Right ventricle myocardium superior (tissue), 1 donor: ENCODE results near the gene AAR2. TPM values are rescaled to one million over a fixed set of nuclear protein-coding genes. Genes with fewer than 3 reads are reported as not detected.

Experiments used
- ATAC-seq: fragments of 200-7000 bp; cut with Tn5 transposase; one replicate; pipeline ENCODE4 v1.9.1; 2020; ENCODE audit warnings: mild to moderate bottlenecking; ENCODE audit not compliant: poor library complexity
- DNase-seq: peaks from one replicate; pipeline ENCODE4 v3.0.0-alpha.2; 2020
- intact Hi-C: fragments of 100-400 bp; cut with DNase I; formaldehyde crosslinking; loops from one replicate; pipeline ENCODE4 v1.11.2; 2022
- total RNA-seq: library from RNA; stranded (reverse); fragmentation: NEBNext Ultra II Directional; extraction: Animal tissue kit (Norgen Biotek cat#: 25700); gene quantifications from one replicate; pipeline ENCODE4 v1.2.1, GENCODE V29; 2021
- donor health status: DM: no; HTN: yes; CAD: no; lungs with severe emphysema.

Gene AAR2
- total RNA-seq, 1 donor from 2014 or later, result 12.7 TPM

DNA sequence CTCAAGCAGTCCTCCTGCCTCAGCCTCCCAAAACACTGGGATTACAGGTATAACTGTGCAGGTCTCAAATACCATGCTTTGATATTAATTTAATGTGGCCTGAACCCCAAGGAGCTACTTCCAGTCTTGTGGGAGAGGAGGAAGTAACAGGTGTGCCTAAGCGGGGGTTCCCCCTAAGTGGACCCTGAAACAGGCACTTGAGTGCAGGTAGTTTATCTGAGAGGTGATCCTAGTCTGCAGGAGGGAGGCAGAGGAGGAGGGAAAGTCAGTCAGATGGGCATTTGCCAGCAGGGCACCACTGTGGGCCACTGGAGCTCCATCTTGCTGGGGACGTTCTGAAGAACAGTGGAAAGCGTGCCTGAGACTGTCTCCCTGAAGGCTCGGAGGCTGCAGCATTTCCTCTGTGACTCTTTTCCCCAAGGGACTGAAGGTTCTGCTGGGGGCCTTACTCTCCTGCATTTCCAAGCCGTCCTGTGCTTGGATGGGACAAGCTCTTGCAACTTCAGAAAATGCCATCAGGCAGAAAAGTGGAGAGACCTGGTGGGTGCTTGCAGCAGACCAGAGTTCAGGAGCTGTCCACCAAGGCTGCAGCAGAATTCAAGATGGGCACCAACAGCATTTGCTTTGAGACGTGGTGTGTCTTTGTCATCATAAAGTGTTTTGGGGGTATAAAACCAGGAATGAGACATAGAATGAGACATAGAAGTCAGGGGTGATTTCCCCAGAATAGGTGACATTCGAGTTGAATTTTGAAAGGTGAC is 65.3 kb downstream of the AAR2 start:
- intact Hi-C loops, result no loop called here
- ATAC-seq (no peak), DNase-seq (no peak)

DNA sequence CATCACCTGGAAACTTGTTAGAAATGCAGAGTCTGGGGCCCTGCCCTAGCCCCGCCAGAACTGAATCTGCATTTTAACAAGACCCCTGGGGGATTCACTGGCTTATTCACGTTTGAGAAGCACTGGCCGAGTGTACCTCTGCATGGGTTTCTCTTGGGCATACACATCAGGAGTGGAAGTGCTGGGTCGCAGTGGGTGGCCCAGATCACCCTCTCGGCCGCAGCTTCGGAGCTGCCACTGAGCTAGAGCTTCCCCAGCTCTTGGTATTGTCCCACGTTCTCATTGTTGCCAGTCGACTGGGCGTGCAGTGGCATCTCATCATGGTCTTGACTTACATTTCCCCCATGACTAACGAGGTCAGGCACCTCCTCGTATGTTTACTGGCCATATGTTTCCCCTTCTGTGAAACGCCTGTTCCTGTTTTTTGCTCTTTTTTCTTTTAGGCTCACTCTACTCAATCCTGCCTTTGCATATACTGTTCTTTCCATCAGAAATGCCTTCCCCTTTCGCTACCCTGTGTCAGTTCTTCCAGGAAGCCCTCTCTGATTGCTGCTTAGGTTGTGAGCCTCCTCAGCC is 66.8 kb downstream of the AAR2 start:
- DNase-seq (no peak), ATAC-seq (no peak)
- intact Hi-C loops, result no loop called here

DNA sequence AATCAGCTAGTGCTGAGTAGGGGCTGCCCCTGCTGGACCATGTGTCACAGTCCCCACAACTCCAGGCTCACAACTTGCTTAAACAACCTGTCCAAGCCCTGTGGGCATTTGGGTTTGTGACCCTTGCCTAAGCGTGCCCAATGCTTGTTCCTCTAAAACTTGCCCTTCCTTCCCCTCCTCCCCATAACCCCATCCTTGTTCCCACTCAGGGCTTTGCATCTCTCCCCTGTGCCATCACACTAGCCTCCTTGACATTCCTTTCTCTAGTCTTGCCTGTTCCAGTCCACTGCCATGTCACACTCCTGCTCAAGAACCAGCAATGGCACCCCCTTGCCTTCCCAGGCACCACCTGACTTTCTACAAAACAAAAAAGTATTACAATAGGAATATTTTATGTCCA is 67.6 kb downstream of the AAR2 start:
- intact Hi-C loops, result no loop called here
- DNase-seq (no peak), ATAC-seq (no peak)

DNA sequence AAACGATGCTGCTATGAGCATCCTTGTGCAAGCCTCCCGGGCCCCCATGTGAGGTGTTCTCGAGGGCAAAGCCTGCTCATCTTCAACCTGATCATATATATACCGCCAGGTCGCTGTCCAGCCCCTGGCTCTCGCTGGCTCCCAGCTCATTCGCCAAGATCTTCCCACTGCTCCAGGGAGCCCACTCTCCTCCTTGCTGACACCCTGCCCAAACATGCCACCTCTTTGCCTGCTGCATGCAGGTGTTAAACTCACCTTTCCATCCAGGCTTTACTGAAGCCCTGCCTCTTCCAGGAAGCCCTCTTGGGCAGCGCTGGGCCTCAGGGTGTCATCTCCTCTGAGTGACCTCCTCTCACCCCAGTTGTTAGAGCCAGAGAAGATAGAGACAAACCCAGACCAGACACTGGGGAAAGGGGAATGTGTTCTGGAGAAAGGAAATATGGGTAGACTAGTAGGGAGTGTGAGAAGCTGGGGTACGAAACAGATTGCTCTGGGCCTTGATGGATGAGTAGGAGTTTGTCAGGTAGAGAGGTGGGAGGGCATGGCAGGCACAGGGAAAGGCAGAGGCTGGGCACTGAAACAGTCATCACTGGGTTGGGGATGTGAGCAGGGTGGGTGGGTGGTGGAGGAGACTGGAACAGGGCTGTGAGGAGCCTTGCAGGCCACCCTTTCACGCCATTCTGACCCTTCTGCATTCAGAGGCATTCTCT is 68.7 kb downstream of the AAR2 start:
- no peak for DNase-seq
- intact Hi-C loops, result no loop called here

DNA sequence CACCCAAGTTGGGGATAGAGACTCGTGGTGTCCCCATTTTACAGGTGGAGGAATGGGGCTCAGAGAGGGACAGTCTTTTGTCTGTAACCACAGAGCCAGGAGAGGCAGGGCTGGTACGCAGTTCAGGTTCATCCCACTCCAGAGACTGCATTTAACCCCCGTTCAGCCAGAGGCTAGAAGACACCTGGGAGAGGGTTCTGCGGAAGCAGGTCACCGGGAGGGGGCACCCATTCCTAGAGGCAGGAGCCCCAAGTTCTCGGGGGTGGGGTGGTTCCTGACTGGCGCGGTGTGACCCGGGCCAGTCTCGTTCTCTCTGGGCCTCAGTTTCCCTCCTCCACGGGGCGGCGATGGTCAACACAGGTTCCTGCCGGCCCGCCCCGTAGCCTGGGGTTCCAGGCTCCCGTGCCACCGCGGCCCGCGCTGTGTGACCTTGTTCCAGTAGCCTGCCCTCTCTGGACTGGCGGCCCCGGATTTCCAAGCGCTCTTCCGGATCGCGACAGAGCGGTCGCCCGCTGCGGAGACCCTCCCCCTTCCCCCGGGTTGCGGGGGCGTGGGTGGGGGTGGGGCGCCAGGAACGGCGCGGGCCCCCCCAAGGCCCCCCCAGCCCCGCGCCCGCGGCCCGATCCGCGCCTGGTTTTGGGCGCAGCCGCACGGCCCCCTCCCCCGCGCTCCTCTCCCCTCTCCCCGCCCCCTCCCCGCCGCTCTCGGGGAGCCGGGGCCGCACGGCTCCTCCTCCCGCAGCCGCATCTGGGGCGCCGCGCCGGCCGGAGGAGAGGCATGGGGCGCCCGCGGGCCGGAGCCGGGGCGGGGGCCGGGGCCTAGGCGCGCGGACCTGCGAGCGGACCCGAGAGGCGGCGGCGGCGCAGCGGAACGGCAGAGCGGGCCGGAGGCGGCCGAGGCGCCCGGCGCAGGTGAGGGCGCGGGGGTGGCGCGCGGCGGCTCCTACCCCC is 69.6 kb downstream of the AAR2 start, which contains the start of gene DLGAP4:
TSS of gene DLGAP4 (plus strand) at position 738 of the 950 bp plus-strand sequence. CDS start 125,379 bp downstream, outside the sequence.
- intact Hi-C loops, result no loop called here
- no peak for ATAC-seq
- DNase-seq, result no peak

More for the DNA sequence above, 68.7 kb downstream of the AAR2 start:
- ATAC-seq, result no peak

Other genes starting within 250 kb of the AAR2 start
- 14.8 TPM for gene EPB41L1, start 81.7 kb upstream of the AAR2 start, total RNA-seq
- gene DLGAP4, start 69.9 kb downstream of the AAR2 start, total RNA-seq, result 40.9 TPM